ENCODE data around the gene MAML2. TPM values are rescaled to one million over a fixed set of nuclear protein-coding genes. Genes with fewer than 3 reads are reported as not detected.

MAML2 gene
- total RNA-seq, 1 donor from 2014 or later: 18.7 TPM

DNA sequence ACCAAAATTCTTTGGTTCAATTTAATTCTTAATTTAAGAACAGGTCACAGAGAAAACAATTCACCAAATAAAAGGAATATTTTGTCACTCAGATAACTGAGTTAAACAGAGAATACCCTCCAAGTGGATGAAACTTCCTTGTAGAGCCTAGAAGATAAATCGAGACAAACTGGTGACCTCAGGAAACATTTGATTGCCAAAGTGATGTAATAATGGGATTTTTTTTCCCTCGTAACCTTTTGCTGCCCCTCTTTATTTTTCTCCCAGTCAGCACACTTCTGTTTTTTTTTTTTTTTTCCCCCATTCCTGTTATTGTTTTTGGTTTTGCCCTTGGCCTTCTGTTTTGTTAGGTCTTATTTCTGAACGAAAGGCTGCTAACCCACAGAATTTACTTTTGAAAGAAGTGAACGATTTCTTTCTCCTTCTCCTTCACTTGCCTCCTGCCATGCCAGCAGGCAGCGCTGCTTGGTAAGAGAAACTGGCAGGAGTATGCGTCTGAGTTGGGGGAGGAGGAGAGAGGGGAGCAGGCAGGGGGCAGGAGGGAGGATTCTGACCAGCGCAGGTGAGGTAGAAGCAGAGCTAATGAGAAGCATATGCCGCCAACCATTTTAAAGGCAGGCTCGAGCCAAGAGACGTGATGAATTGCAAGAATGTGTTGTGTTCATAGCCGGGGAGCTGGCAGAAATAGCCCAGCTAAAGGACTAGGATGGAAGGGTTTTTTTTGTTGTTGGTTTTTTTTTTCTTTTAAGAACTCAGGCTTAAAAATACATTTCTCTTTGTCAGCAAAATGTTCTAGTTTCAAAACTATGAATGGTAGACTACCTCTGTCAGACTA, 297.2 kb downstream of the MAML2 start:
- Mint-ChIP-seq H3K9me3 (no peaks in the 10 kb centered on the region), H3K27me3 (ENCODE audit: low read depth) (no peaks in the 10 kb centered on the region), H3K36me3 (ENCODE audit: low read depth) (peaks cover 9% of the 10 kb centered on the region), H3K4me1 (peaks cover 39% of the 10 kb centered on the region), H3K4me3 (no peak overlapping the region), H3K27ac (ENCODE audit: unreplicated experiment) (peak overlapping the region; percentile 52)
- TF ChIP-seq, protein P1, sequence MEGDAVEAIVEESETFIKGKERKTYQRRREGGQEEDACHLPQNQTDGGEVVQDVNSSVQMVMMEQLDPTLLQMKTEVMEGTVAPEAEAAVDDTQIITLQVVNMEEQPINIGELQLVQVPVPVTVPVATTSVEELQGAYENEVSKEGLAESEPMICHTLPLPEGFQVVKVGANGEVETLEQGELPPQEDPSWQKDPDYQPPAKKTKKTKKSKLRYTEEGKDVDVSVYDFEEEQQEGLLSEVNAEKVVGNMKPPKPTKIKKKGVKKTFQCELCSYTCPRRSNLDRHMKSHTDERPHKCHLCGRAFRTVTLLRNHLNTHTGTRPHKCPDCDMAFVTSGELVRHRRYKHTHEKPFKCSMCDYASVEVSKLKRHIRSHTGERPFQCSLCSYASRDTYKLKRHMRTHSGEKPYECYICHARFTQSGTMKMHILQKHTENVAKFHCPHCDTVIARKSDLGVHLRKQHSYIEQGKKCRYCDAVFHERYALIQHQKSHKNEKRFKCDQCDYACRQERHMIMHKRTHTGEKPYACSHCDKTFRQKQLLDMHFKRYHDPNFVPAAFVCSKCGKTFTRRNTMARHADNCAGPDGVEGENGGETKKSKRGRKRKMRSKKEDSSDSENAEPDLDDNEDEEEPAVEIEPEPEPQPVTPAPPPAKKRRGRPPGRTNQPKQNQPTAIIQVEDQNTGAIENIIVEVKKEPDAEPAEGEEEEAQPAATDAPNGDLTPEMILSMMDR (conservative IDR thresholded peaks at IDR 0.05): peak; percentile 44
- no peak for DNase-seq (ENCODE audit: low read depth, low spot score)

- TF ChIP-seq, protein P1 (conservative IDR thresholded peaks at IDR 0.05): no peak
- Mint-ChIP-seq H3K4me1 (peaks cover 29% of the 10 kb centered on the region), H3K27ac (ENCODE audit: unreplicated experiment) (no peak overlapping the region), H3K9me3 (no peaks in the 10 kb centered on the region), H3K36me3 (ENCODE audit: low read depth) (peaks cover 9% of the 10 kb centered on the region), H3K4me3 (no peak overlapping the region), H3K27me3 (ENCODE audit: low read depth) (no peaks in the 10 kb centered on the region)
- no peak for DNase-seq (ENCODE audit: low read depth, low spot score)
These were observed 298.2 kb downstream of the MAML2 start for GRCh38 chr11:96044747-96045146.

DNA sequence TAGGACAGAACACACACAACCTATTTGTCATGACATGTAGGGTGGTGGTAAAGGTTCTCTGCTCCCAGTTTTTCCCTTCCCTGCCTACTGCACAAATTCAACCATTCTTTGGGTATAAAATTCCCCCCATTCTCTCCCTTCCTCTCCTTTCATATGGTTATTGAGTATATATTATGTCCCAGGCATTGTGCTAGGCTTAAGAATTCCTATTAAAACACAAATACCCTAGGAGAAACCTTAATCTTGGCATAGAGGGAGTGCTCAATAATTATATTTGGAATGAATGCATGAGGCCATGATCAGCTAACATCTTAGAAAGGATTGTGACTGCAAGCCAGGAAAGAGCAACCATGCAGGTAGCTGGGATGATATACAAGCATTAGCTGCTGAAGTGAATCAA, 298.7 kb downstream of the MAML2 start:
- DNase-seq (ENCODE audit: low read depth, low spot score): no peak
- no peaks in the 10 kb centered on the region for H3K9me3 Mint-ChIP-seq
- no peak overlapping the region for H3K27ac Mint-ChIP-seq (ENCODE audit: unreplicated experiment)
- H3K36me3 Mint-ChIP-seq (ENCODE audit: low read depth): peaks cover 9% of the 10 kb centered on the region
- peaks cover 32% of the 10 kb centered on the region for H3K4me1 Mint-ChIP-seq
- TF ChIP-seq, protein P1 (conservative IDR thresholded peaks at IDR 0.05): no peak
- H3K27me3 Mint-ChIP-seq (ENCODE audit: low read depth): no peaks in the 10 kb centered on the region
- no peak overlapping the region for H3K4me3 Mint-ChIP-seq

- H3K27me3 Mint-ChIP-seq (ENCODE audit: low read depth): no peaks in the 10 kb centered on the region
- peaks cover 33% of the 10 kb centered on the region for H3K4me1 Mint-ChIP-seq
- TF ChIP-seq, protein P1 (conservative IDR thresholded peaks at IDR 0.05): no peak
- DNase-seq (ENCODE audit: low read depth, low spot score): no peak
- H3K36me3 Mint-ChIP-seq (ENCODE audit: low read depth): peaks cover 9% of the 10 kb centered on the region
- no peak overlapping the region for H3K27ac Mint-ChIP-seq (ENCODE audit: unreplicated experiment)
- no peaks in the 10 kb centered on the region for H3K9me3 Mint-ChIP-seq
- H3K4me3 Mint-ChIP-seq: no peak overlapping the region
These were observed 299.7 kb downstream of the MAML2 start for GRCh38 chr11:96043291-96043690.

DNA sequence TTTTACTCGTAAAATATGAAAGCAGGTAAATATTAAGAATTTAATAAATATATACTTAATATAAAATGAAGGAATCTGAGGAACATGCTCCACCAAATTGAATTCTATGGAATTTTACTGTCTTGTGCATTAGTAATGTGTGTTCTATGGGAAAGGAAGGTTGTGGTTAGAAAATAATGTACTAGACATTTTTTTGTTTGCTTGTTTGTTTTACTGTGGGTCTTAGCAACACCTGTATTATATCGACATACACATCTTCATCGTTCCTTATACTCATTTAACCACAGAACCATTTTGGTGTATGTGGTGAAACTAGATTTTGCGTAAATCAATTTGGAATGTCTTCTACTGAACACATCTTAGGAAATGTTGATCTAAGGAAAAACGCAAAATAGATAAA, 304.9 kb downstream of the MAML2 start:
- Mint-ChIP-seq H3K27ac (ENCODE audit: unreplicated experiment) (no peak overlapping the region), H3K36me3 (ENCODE audit: low read depth) (peaks cover 10% of the 10 kb centered on the region), H3K4me1 (peaks cover 45% of the 10 kb centered on the region), H3K27me3 (ENCODE audit: low read depth) (no peaks in the 10 kb centered on the region), H3K4me3 (no peak overlapping the region), H3K9me3 (no peaks in the 10 kb centered on the region)
- TF ChIP-seq, protein P1 (conservative IDR thresholded peaks at IDR 0.05): no peak
- DNase-seq (ENCODE audit: low read depth, low spot score): no peak
